H9 (cell line): ENCODE data around the gene PHTF1. TPM values are rescaled to one million over a fixed set of nuclear protein-coding genes. Genes with fewer than 3 reads are reported as not detected.

Experiments used
- DNase-seq: peaks from one replicate; pipeline ENCODE4 v3.0.0-alpha.2; 2017
- H2AFZ ChIP-seq: one replicate; pipeline ENCODE4 v1.6.1; 2013; ENCODE audit warnings: mild to moderate bottlenecking, low read length, control low read depth, moderate library complexity
- H2AK5ac ChIP-seq: 2 replicates; pipeline ENCODE4 v1.6.1; 2013; ENCODE audit warnings: low read length, control low read depth, mixed read lengths; ENCODE audit not compliant: insufficient read length
- H2BK120ac ChIP-seq: one replicate; pipeline ENCODE4 v1.6.1; 2013; ENCODE audit warnings: low read depth, mild to moderate bottlenecking, low read length, control low read depth, inconsistent platforms; ENCODE audit not compliant: poor library complexity, severe bottlenecking
- H2BK12ac ChIP-seq: 2 replicates; pipeline ENCODE4 v1.6.1; 2013; ENCODE audit warnings: low read length, control low read depth, mixed read lengths, low read depth; ENCODE audit not compliant: insufficient read length
- H2BK15ac ChIP-seq: 2 replicates; pipeline ENCODE4 v1.6.1; 2013; ENCODE audit warnings: low read depth, low read length, control low read depth
- H2BK20ac ChIP-seq: one replicate; pipeline ENCODE4 v1.6.1; 2013; ENCODE audit warnings: low read depth, mild to moderate bottlenecking, low read length, control low read depth, inconsistent platforms; ENCODE audit not compliant: poor library complexity, severe bottlenecking
- H2BK5ac ChIP-seq: 2 replicates; pipeline ENCODE4 v1.6.1; 2013; ENCODE audit warnings: low read length, control low read depth, mixed read lengths; ENCODE audit not compliant: insufficient read length
- H3K14ac ChIP-seq: 2 replicates; pipeline ENCODE4 v1.6.1; 2013; ENCODE audit warnings: low read length, control low read depth; ENCODE audit not compliant: insufficient read depth
- H3K18ac ChIP-seq: 2 replicates; pipeline ENCODE4 v1.6.1; 2013; ENCODE audit warnings: low read depth, mild to moderate bottlenecking, mixed read lengths, low read length, control low read depth; ENCODE audit not compliant: insufficient read length
- H3K23ac ChIP-seq: 2 replicates; pipeline ENCODE4 v1.6.1; 2013; ENCODE audit warnings: low read length, control low read depth, mixed read lengths, low read depth; ENCODE audit not compliant: insufficient read length
- H3K23me2 ChIP-seq: 2 replicates; pipeline ENCODE4 v1.6.1; 2013; ENCODE audit warnings: low read depth, mild to moderate bottlenecking, mixed read lengths, low read length, control low read depth; ENCODE audit not compliant: insufficient read length, poor library complexity, severe bottlenecking
- H3K27ac ChIP-seq: 2 replicates; pipeline ENCODE4 v1.5.1; 2013; ENCODE audit warnings: low read length, control low read depth, mixed read lengths, low read depth; ENCODE audit not compliant: insufficient read length
- H3K27me3 ChIP-seq: 2 replicates; pipeline ENCODE4 v1.6.1; 2013; ENCODE audit warnings: low read length, control low read depth, inconsistent platforms; ENCODE audit not compliant: insufficient read depth
- H3K4ac ChIP-seq: 2 replicates; pipeline ENCODE4 v1.6.1; 2013; ENCODE audit warnings: low read depth, mild to moderate bottlenecking, control low read depth, inconsistent platforms, low read length, moderate library complexity
- H3K4me1 ChIP-seq: 2 replicates; pipeline ENCODE4 v1.6.1; 2013; ENCODE audit warnings: low read length, control low read depth, inconsistent platforms; ENCODE audit not compliant: insufficient read depth
- H3K4me2 ChIP-seq: 2 replicates; pipeline ENCODE4 v1.6.1; 2013; ENCODE audit warnings: low read length, control low read depth, mixed read lengths; ENCODE audit not compliant: insufficient read length, insufficient read depth
- H3K56ac ChIP-seq: 2 replicates; pipeline ENCODE4 v1.6.1; 2013; ENCODE audit warnings: low read depth, mild to moderate bottlenecking, mixed read lengths, low read length, control low read depth; ENCODE audit not compliant: insufficient read length
- H3K79me1 ChIP-seq: 2 replicates; pipeline ENCODE4 v1.6.1; 2013; ENCODE audit warnings: low read depth, mild to moderate bottlenecking, moderate library complexity, low read length, control low read depth, inconsistent platforms; ENCODE audit not compliant: insufficient read depth, poor library complexity, severe bottlenecking
- H3K79me2 ChIP-seq: 2 replicates; pipeline ENCODE4 v1.6.1; 2013; ENCODE audit warnings: low read length, control low read depth, inconsistent platforms; ENCODE audit not compliant: insufficient read depth
- H3K9ac ChIP-seq: 2 replicates; pipeline ENCODE4 v1.6.1; 2013; ENCODE audit warnings: low read length, control low read depth, mixed read lengths; ENCODE audit not compliant: insufficient read length; ENCODE audit errors: extremely low read depth
- H3K9me3 ChIP-seq: one replicate; pipeline ENCODE4 v1.6.1; 2013; ENCODE audit warnings: low read depth, low read length, inconsistent platforms; ENCODE audit not compliant: control insufficient read depth
- H3T11ph ChIP-seq: one replicate; pipeline ENCODE4 v1.6.1; 2013; ENCODE audit warnings: mild to moderate bottlenecking, low read length, control low read depth, inconsistent platforms
- H4K20me1 ChIP-seq: one replicate; pipeline ENCODE4 v1.6.1; 2013; ENCODE audit not compliant: control insufficient read depth, insufficient read length, insufficient read depth
- H4K5ac ChIP-seq: 2 replicates; pipeline ENCODE4 v1.6.1; 2013; ENCODE audit warnings: low read depth, mild to moderate bottlenecking, mixed read lengths, low read length, control low read depth; ENCODE audit not compliant: insufficient read length
- H4K8ac ChIP-seq: replicated peaks from 2 replicates; pipeline ENCODE4 v1.6.1; 2013; ENCODE audit warnings: low read length, control low read depth, mixed read lengths, low read depth; ENCODE audit not compliant: insufficient read length
- H4K91ac ChIP-seq: 2 replicates; pipeline ENCODE4 v1.6.1; 2013; ENCODE audit warnings: low read depth, mild to moderate bottlenecking, moderate library complexity, mixed read lengths, low read length, control low read depth; ENCODE audit not compliant: insufficient read length
- H3K27ac Mint-ChIP-seq, 3 experiments: 2 replicates in 2 of 3; 3 replicates in 1 of 3; pipeline ENCODE4 v1.8.0; 2020 to 2021; ENCODE audit warnings: mixed read lengths in 3 of 3, mild to moderate bottlenecking in 1 of 3, moderate library complexity in 1 of 3
- H3K27me3 Mint-ChIP-seq: 2 replicates; pipeline ENCODE4 v1.8.0; 2021; ENCODE audit warnings: low read depth, mild to moderate bottlenecking, moderate library complexity, mixed read lengths
- H3K36me3 Mint-ChIP-seq, 3 experiments: 2 replicates in 2 of 3; 3 replicates in 1 of 3; pipeline ENCODE4 v1.8.0; 2020 to 2021; ENCODE audit warnings: low read depth in 3 of 3, mixed read lengths in 3 of 3; ENCODE audit not compliant: insufficient read depth in 1 of 3
- H3K4me1 Mint-ChIP-seq, 2 experiments: 2 replicates each; pipeline ENCODE4 v1.8.0; 2020; ENCODE audit warnings: mixed read lengths in 2 of 2
- H3K4me3 Mint-ChIP-seq, 2 experiments: 2 replicates in 1 of 2; 3 replicates in 1 of 2; pipeline ENCODE4 v1.8.0; 2020 to 2021; ENCODE audit warnings: mild to moderate bottlenecking in 2 of 2, mixed read lengths in 2 of 2, moderate library complexity in 1 of 2
- H3K9me3 Mint-ChIP-seq, 2 experiments: 2 replicates in 1 of 2; 3 replicates in 1 of 2; pipeline ENCODE4 v1.8.0; 2020; ENCODE audit warnings: mild to moderate bottlenecking in 2 of 2, mixed read lengths in 2 of 2, moderate library complexity in 1 of 2
- WGBS: extraction: QIAGEN DNeasy Blood & Tissue Kit; methylation state at CpG from one replicate; pipeline ENCODE4 v1.1.7; 2013; ENCODE audit warnings: missing lambda C conversion rate, low lambda C conversion rate, mixed read lengths; ENCODE audit not compliant: insufficient read length; ENCODE audit errors: extremely low coverage; 5-methylcytosine and 5-hydroxymethylcytosine counted together
- total RNA-seq: library from RNA; stranded (reverse); gene quantifications from 2 replicates; pipeline ENCODE4 v1.2.1, GENCODE V29; 2021
- TF ChIP-seq, protein P1 (sequence below): fragments of 200-600 bp; sonication (generic); conservative IDR thresholded peaks from 3 replicates; pipeline ENCODE4 v1.8.0; 2021; ENCODE audit warnings: antibody characterized with exemption, mild to moderate bottlenecking

Gene PHTF1
- total RNA-seq, 1 experiment from 2014 or later: 28.4 TPM

DNA sequence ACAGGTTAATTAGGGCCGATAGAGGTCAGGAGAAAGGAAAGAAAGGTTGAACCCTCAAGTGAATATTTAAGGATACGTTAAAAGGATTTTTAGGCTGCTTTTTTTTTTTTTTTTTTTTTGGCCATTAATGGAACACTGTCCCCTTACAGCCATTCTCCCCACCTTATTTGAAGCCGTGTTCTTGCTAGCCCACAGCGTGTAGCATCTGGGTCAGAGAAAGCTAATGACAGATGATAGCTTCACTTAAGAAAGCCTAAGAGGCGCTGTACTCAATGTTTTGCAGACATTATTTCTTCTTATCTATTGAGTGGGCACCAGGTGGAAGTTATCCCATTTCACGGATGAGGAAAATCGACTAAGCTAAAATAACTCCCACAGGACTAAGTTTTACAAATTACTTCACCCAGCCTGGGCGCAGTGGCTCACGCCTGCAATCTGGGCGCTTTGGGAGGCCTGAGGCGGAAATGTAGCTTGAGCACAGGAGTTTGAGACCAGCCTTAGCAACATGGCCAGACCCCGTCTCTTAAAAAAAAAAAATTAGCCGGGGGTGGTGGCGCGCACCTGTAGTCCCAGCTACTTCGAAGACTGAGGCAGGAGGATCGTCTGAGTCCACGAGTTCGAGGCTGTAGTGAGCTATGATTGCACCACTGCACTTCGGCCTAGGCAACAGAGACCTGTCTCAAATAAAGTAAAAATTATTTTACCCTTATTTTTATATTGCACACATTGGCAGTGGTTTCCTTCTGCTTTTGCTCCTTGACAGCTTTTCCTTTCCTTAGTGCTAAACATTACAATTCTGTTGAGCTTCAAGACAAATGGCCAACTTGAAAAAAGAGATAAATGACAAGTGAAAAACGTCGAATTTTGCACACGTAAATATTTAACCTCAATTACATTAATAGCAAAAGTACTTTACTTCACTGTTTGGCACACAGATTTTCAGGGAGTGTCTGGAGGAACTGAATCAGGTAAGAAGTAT lies 1.1 kb upstream of the PHTF1 start:
- H4K8ac ChIP-seq: no peak overlapping the region
- peaks cover 26 to 31% of the 10 kb centered on the region in 2 experiments for H3K4me1 Mint-ChIP-seq
- H3T11ph ChIP-seq: no peak overlapping the region
- H2BK120ac ChIP-seq: no peak overlapping the region
- peak overlapping the region; percentile 87 to 93 for H3K4me3 Mint-ChIP-seq
- no peaks in the 10 kb centered on the region for H3K9me3 Mint-ChIP-seq
- H3K4me2 ChIP-seq: peak overlapping the region; percentile 97
- H2BK15ac ChIP-seq: no peak overlapping the region
- no peak overlapping the region for H3K4ac ChIP-seq
- no peak overlapping the region for H4K91ac ChIP-seq
- H3K14ac ChIP-seq: no peak overlapping the region
- H3K23ac ChIP-seq: no peak overlapping the region
- peak overlapping the region; percentile 86 for H3K9ac ChIP-seq
- H3K18ac ChIP-seq: no peak overlapping the region
- no peak overlapping the region for H3K56ac ChIP-seq
- H3K4me1 ChIP-seq: no peaks in the 10 kb centered on the region
- no peak overlapping the region for H3K27ac ChIP-seq
- H3K27ac Mint-ChIP-seq: peak overlapping the region; percentile 96 to 99 (median 99)
- H3K23me2 ChIP-seq: peaks cover 13% of the 10 kb centered on the region
- no peak overlapping the region for H2BK20ac ChIP-seq
- H3K36me3 Mint-ChIP-seq: peaks cover 6 to 22% (median 22%) of the 10 kb centered on the region in 3 experiments; a peak in 6 of 7 replicates
- H2AK5ac ChIP-seq: no peak overlapping the region
- TF ChIP-seq, protein P1, sequence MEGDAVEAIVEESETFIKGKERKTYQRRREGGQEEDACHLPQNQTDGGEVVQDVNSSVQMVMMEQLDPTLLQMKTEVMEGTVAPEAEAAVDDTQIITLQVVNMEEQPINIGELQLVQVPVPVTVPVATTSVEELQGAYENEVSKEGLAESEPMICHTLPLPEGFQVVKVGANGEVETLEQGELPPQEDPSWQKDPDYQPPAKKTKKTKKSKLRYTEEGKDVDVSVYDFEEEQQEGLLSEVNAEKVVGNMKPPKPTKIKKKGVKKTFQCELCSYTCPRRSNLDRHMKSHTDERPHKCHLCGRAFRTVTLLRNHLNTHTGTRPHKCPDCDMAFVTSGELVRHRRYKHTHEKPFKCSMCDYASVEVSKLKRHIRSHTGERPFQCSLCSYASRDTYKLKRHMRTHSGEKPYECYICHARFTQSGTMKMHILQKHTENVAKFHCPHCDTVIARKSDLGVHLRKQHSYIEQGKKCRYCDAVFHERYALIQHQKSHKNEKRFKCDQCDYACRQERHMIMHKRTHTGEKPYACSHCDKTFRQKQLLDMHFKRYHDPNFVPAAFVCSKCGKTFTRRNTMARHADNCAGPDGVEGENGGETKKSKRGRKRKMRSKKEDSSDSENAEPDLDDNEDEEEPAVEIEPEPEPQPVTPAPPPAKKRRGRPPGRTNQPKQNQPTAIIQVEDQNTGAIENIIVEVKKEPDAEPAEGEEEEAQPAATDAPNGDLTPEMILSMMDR: no peak
- no peak for DNase-seq
- no peaks in the 10 kb centered on the region for H3K79me1 ChIP-seq
- WGBS: no CpG with 5 or more reads among the region's 23 CpGs
- no peak overlapping the region for H4K5ac ChIP-seq
- H4K20me1 ChIP-seq: no peaks in the 10 kb centered on the region
- no peak overlapping the region for H2BK12ac ChIP-seq
- no peak overlapping the region for H2AFZ ChIP-seq
- no peaks in the 10 kb centered on the region for H3K79me2 ChIP-seq
- H3K9me3 ChIP-seq: no peaks in the 10 kb centered on the region
- no peaks in the 10 kb centered on the region for H3K27me3 ChIP-seq
- no peaks in the 10 kb centered on the region; the same call in 1 of the 2 replicates for H3K27me3 Mint-ChIP-seq
- no peak overlapping the region for H2BK5ac ChIP-seq
